Smooth muscle cell (in vitro differentiated cells): ENCODE results near the gene ANXA9. TPM values are rescaled to one million over a fixed set of nuclear protein-coding genes. Genes with fewer than 3 reads are reported as not detected.

Source experiments
- DNase-seq: peaks from one replicate; lab custom pipeline; 2025; ENCODE audit not compliant: unreplicated experiment; lab: John Stamatoyannopoulos, UW
- H2AFZ ChIP-seq: fragments of 200-600 bp; sonication (generic); 2 replicates; pipeline ENCODE4 v1.6.0; 2016; ENCODE audit warnings: antibody characterized with exemption, low read depth, mild to moderate bottlenecking
- H3F3A ChIP-seq: fragments of 200-600 bp; sonication (generic); 2 replicates; pipeline ENCODE4 v1.6.0; 2017; ENCODE audit warnings: antibody characterized with exemption, low read depth
- H3K27ac ChIP-seq: fragments of 200-600 bp; sonication (generic); 2 replicates; pipeline ENCODE4 v1.5.1; 2016; ENCODE audit warnings: low read depth, mild to moderate bottlenecking
- H3K27me3 ChIP-seq: fragments of 200-600 bp; sonication (generic); 2 replicates; pipeline ENCODE4 v1.6.1; 2016; ENCODE audit warnings: low read depth, mild to moderate bottlenecking
- H3K36me3 ChIP-seq: fragments of 200-600 bp; sonication (generic); 2 replicates; pipeline ENCODE4 v1.5.1; 2016; ENCODE audit warnings: low read depth
- H3K4me1 ChIP-seq: fragments of 200-600 bp; sonication (generic); 2 replicates; pipeline ENCODE4 v1.5.1; 2016; ENCODE audit warnings: low read depth
- H3K4me2 ChIP-seq: fragments of 200-600 bp; sonication (generic); 2 replicates; pipeline ENCODE4 v1.6.0; 2016; ENCODE audit warnings: mild to moderate bottlenecking
- H3K4me3 ChIP-seq: fragments of 200-600 bp; sonication (generic); 2 replicates; pipeline ENCODE4 v1.5.1; 2016; ENCODE audit warnings: mild to moderate bottlenecking
- H3K79me2 ChIP-seq: fragments of 200-600 bp; sonication (generic); 2 replicates; pipeline ENCODE4 v1.6.0; 2016; ENCODE audit warnings: low read depth, mild to moderate bottlenecking
- H3K9ac ChIP-seq: fragments of 200-600 bp; sonication (generic); 2 replicates; pipeline ENCODE4 v1.6.0; 2016; ENCODE audit warnings: low read depth
- H3K9me3 ChIP-seq: fragments of 200-600 bp; sonication (generic); replicated peaks from 2 replicates; pipeline ENCODE4 v1.5.1; 2016; ENCODE audit warnings: low read depth
- H4K20me1 ChIP-seq: fragments of 200-600 bp; sonication (generic); 2 replicates; pipeline ENCODE4 v1.6.0; 2016; ENCODE audit warnings: low read depth
- CTCF ChIP-seq: fragments of 200-600 bp; sonication (generic); IDR thresholded peaks from 2 replicates; pipeline ENCODE4 v1.5.1; 2017; ENCODE audit warnings: borderline replicate concordance, mild to moderate bottlenecking, antibody characterized with exemption; ENCODE audit not compliant: insufficient read depth, poor library complexity, severe bottlenecking
- WGBS: methylation state at CpG from one replicate; pipeline ENCODE4 v1.1.7; 2016; ENCODE audit warnings: low lambda C conversion rate; 5-methylcytosine and 5-hydroxymethylcytosine counted together
- polyA plus RNA-seq: library from polyadenylated mRNA; unstranded; fragments of >200 nt; fragmentation: Nextera tagmentation; extraction: Ambion mirVana; gene quantifications from 2 replicates; pipeline ENCODE4 v1.2.1, GENCODE V29; 2016
- small RNA-seq: library from RNA; depleted of rRNA; stranded (forward); fragments of <200 nt; gene quantifications from one replicate; pipeline ENCODE3, GENCODE V24; 2014
- total RNA-seq: library from RNA; depleted of rRNA; stranded (reverse); fragments of >200 nt; gene quantifications from 2 replicates; pipeline ENCODE4 v1.2.3, GENCODE V29; 2014

Gene ANXA9
- total and polyA plus RNA-seq, 2 experiments from 2014 or later, result 0.31 to 2.6 TPM

GRCh38 chr1:151039521-151039920, 57.4 kb downstream of the ANXA9 start:
- no peak overlapping the region for H3K9ac ChIP-seq
- no peak for TF ChIP-seq CTCF
- H3K4me2 ChIP-seq, result no peak overlapping the region
- no peaks in the 10 kb centered on the region for H3K9me3 ChIP-seq
- no peaks in the 10 kb centered on the region for H4K20me1 ChIP-seq
- H3K79me2 ChIP-seq, result no peaks in the 10 kb centered on the region
- no peak overlapping the region for H3K4me3 ChIP-seq
- H2AFZ ChIP-seq, result no peak overlapping the region
- peaks cover under 1% of the 10 kb centered on the region for H3K36me3 ChIP-seq
- 91% methylated on average over 3 of the region's 3 CpGs for WGBS
- H3K27ac ChIP-seq, result no peak overlapping the region
- H3K27me3 ChIP-seq, result no peaks in the 10 kb centered on the region
- DNase-seq, result no peak
- H3K4me1 ChIP-seq, result no peaks in the 10 kb centered on the region
- no peaks in the 10 kb centered on the region for H3F3A ChIP-seq

DNA sequence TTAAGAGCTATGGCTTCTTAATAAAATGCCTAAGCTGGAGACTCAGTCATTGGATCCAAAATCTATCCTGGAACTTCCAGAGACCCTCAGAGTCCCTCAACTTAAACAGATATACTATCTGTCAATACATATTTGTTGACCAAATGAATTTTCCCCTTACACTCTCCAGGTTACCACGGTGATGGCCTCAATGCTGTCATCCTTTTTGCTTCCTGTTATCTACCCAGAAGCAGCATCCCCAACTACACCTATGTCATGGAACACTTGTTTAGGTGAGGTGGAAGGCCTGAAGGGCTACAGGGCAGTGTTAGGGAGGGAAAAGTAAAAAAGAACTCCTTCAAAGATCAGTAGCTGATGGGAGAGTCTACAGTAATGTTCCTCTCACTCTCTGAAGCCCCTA, 61.1 kb downstream of the ANXA9 start:
- Histone ChIP-seq H3K4me2 (no peak overlapping the region), H3K27ac (no peak overlapping the region), H4K20me1 (no peaks in the 10 kb centered on the region), H3K27me3 (no peaks in the 10 kb centered on the region), H3K4me3 (no peak overlapping the region), H3F3A (no peaks in the 10 kb centered on the region), H2AFZ (no peak overlapping the region), H3K4me1 (no peaks in the 10 kb centered on the region), H3K9ac (no peak overlapping the region), H3K79me2 (no peaks in the 10 kb centered on the region), H3K9me3 (no peaks in the 10 kb centered on the region), H3K36me3 (no peaks in the 10 kb centered on the region)
- no peak for TF ChIP-seq CTCF
- WGBS, result 88% methylated on average over 1 of the region's 1 CpG
- DNase-seq, result no peak

Small RNAs within 50 kb of the gene (small RNA-seq; reads per million reads assigned to genes)
- gene RNU6-884P, result not detected

Other genes with a start within 250 kb of the ANXA9 start
- 1.0 and 2.8 TPM in 2 replicates for gene CTSS, start 216.5 kb upstream of the ANXA9 start, total RNA-seq
- gene CTSS, start 216.5 kb upstream of the ANXA9 start, polyA plus RNA-seq, result 1.3 and 1.4 TPM in 2 replicates
- gene CTSK, start 174.0 kb upstream of the ANXA9 start, total RNA-seq, result 12.2 and 14.6 TPM in 2 replicates
- 11.5 and 12.4 TPM in 2 replicates for gene CTSK, start 174.0 kb upstream of the ANXA9 start, polyA plus RNA-seq
- 33.8 and 35.8 TPM in 2 replicates for gene ARNT, start 105.7 kb upstream of the ANXA9 start, total RNA-seq
- 28.8 and 33.7 TPM in 2 replicates for gene ARNT, start 105.7 kb upstream of the ANXA9 start, polyA plus RNA-seq
- not detected in 2 replicates for gene CTXND2, start 95.2 kb upstream of the ANXA9 start, total RNA-seq
- not detected in 2 replicates for gene CTXND2, start 95.2 kb upstream of the ANXA9 start, polyA plus RNA-seq
- 19.1 and 36.6 TPM in 2 replicates for gene SETDB1, start 55.9 kb upstream of the ANXA9 start, total RNA-seq
- gene SETDB1, start 55.9 kb upstream of the ANXA9 start, polyA plus RNA-seq, result 11.3 and 11.6 TPM in 2 replicates
- gene CERS2, start 7.5 kb upstream of the ANXA9 start, total RNA-seq, result 80.0 and 81.8 TPM in 2 replicates
- gene CERS2, start 7.5 kb upstream of the ANXA9 start, polyA plus RNA-seq, result 96.3 and 108 TPM in 2 replicates
- 3.2 and 4.9 TPM in 2 replicates for gene MINDY1, start 24.6 kb downstream of the ANXA9 start, total RNA-seq
- gene MINDY1, start 24.6 kb downstream of the ANXA9 start, polyA plus RNA-seq, result 2.4 and 8.5 TPM in 2 replicates
- gene PRUNE1, start 26.2 kb downstream of the ANXA9 start, total RNA-seq, result 15.2 and 16.8 TPM in 2 replicates
- gene PRUNE1, start 26.2 kb downstream of the ANXA9 start, polyA plus RNA-seq, result 10.1 and 19.5 TPM in 2 replicates
- gene BNIPL, start 54.3 kb downstream of the ANXA9 start, total RNA-seq, result 5.3 and 5.6 TPM in 2 replicates
- gene BNIPL, start 54.3 kb downstream of the ANXA9 start, polyA plus RNA-seq, result 0.93 and 1.2 TPM in 2 replicates
- gene C1orf56, start 65.5 kb downstream of the ANXA9 start, total RNA-seq, result 1.2 and 1.6 TPM in 2 replicates
- gene C1orf56, start 65.5 kb downstream of the ANXA9 start, polyA plus RNA-seq, result 4.4 and 8.0 TPM in 2 replicates
- gene CDC42SE1, start 77.3 kb downstream of the ANXA9 start, total RNA-seq, result 63.3 and 75.9 TPM in 2 replicates
- gene CDC42SE1, start 77.3 kb downstream of the ANXA9 start, polyA plus RNA-seq, result 15.2 and 20.8 TPM in 2 replicates
- gene MLLT11, start 78.1 kb downstream of the ANXA9 start, total RNA-seq, result 50.1 and 53.4 TPM in 2 replicates
- gene MLLT11, start 78.1 kb downstream of the ANXA9 start, polyA plus RNA-seq, result 73.2 and 74.2 TPM in 2 replicates
- gene GABPB2, start 88.5 kb downstream of the ANXA9 start, total RNA-seq, result 3.6 and 9.1 TPM in 2 replicates
- gene GABPB2, start 88.5 kb downstream of the ANXA9 start, polyA plus RNA-seq, result 1.3 and 3.0 TPM in 2 replicates
- 9.3 and 9.5 TPM in 2 replicates for gene SEMA6C, start 164.3 kb downstream of the ANXA9 start, total RNA-seq
- gene SEMA6C, start 164.3 kb downstream of the ANXA9 start, polyA plus RNA-seq, result 8.1 and 10.4 TPM in 2 replicates
- gene TNFAIP8L2, start 174.4 kb downstream of the ANXA9 start, total RNA-seq, result not detected in 2 replicates
- gene TNFAIP8L2, start 174.4 kb downstream of the ANXA9 start, polyA plus RNA-seq, result 0.14 TPM in 1 of 2 replicates, not detected in the other
- 9.7 and 17.8 TPM in 2 replicates for gene LYSMD1, start 183.6 kb downstream of the ANXA9 start, total RNA-seq
- gene LYSMD1, start 183.6 kb downstream of the ANXA9 start, polyA plus RNA-seq, result 1.9 and 2.5 TPM in 2 replicates
- 49.7 and 58.6 TPM in 2 replicates for gene SCNM1, start 183.9 kb downstream of the ANXA9 start, total RNA-seq
- gene SCNM1, start 183.9 kb downstream of the ANXA9 start, polyA plus RNA-seq, result 94.8 and 105 TPM in 2 replicates
- not detected in 2 replicates for gene TMOD4, start 193.7 kb downstream of the ANXA9 start, total RNA-seq
- gene TMOD4, start 193.7 kb downstream of the ANXA9 start, polyA plus RNA-seq, result 0.37 TPM in 1 of 2 replicates, not detected in the other
- gene VPS72, start 207.9 kb downstream of the ANXA9 start, total RNA-seq, result 35.0 and 44.9 TPM in 2 replicates
- gene VPS72, start 207.9 kb downstream of the ANXA9 start, polyA plus RNA-seq, result 57.9 and 74.1 TPM in 2 replicates
- 54.6 and 78.2 TPM in 2 replicates for gene PIP5K1A, start 216.3 kb downstream of the ANXA9 start, total RNA-seq
- 24.1 and 25.8 TPM in 2 replicates for gene PIP5K1A, start 216.3 kb downstream of the ANXA9 start, polyA plus RNA-seq